Upper lobe of left lung (tissue), 6 donors: ENCODE measurements around the gene RABL2B. TPM values are rescaled to one million over a fixed set of nuclear protein-coding genes. Genes with fewer than 3 reads are reported as not detected.
"Not testable (repeated sequence)": the region's sequence is repeated elsewhere in the genome, so short reads cannot be mapped to it uniquely, and the experiment has no call there.

Experiments
- ATAC-seq, 2 donors: fragments of 200-7000 bp; cut with Tn5 transposase; one replicate each; pipeline ENCODE4 v1.9.1; 2022; ENCODE audit warnings: mild to moderate bottlenecking in 2 of 2, moderate library complexity in 2 of 2; ENCODE audit not compliant: low FRiP score in 2 of 2
- DNase-seq, 2 donors: peaks; one replicate each; pipeline ENCODE4 v3.0.0-alpha.2; 2019 to 2020
- H3K27ac ChIP-seq, 4 donors: fragments of 200-600 bp; sonication (generic); one replicate each; pipeline ENCODE4 v1.5.1; 2016 to 2019
- H3K27me3 ChIP-seq, 4 donors: fragments of 200-600 bp; sonication (generic); one replicate each; pipeline ENCODE4 v1.5.1; 2017 to 2019
- H3K36me3 ChIP-seq, 4 donors: fragments of 200-600 bp; sonication (generic); one replicate each; pipeline ENCODE4 v1.5.1; 2016 to 2019
- H3K4me1 ChIP-seq, 4 donors: fragments of 200-600 bp; sonication (generic); one replicate each; pipeline ENCODE4 v1.5.1; 2018 to 2019
- H3K4me3 ChIP-seq, 4 donors: fragments of 200-600 bp; sonication (generic); one replicate each; pipeline ENCODE4 v1.5.1; 2017 to 2019; ENCODE audit warnings: mild to moderate bottlenecking in 2 of 4, moderate library complexity in 1 of 4
- H3K9me3 ChIP-seq, 4 donors: fragments of 200-600 bp; sonication (generic); one replicate each; pipeline ENCODE4 v1.5.1; 2018 to 2019
- CTCF ChIP-seq, 6 experiments: fragments of 450-650 bp in 4 of 6; fragments of 200-600 bp in 2 of 6; sonication (generic) in 2 of 6; IDR thresholded peaks; one replicate each; pipeline ENCODE4 v1.5.1; 2016 to 2019; ENCODE audit warnings: antibody characterized with exemption in 6 of 6
- POLR2A ChIP-seq, 4 donors: fragments of 450-650 bp; IDR thresholded peaks; one replicate each; pipeline ENCODE4 v1.5.1; 2016 to 2017; ENCODE audit warnings: antibody characterized with exemption in 4 of 4, mild to moderate bottlenecking in 2 of 4
- POLR2AphosphoS5 ChIP-seq, 2 donors: sonication (generic); formaldehyde crosslinking; IDR thresholded peaks; one replicate each; pipeline ENCODE4 v1.5.1; 2017; ENCODE audit warnings: antibody characterized with exemption in 2 of 2
- WGBS, 2 donors: methylation state at CpG; one replicate each; pipeline ENCODE4 v1.1.5; 2017 to 2018; 5-methylcytosine and 5-hydroxymethylcytosine counted together
- total RNA-seq, 6 donors: library from RNA; depleted of rRNA in 4 of 6; stranded (reverse); fragments of >200 nt in 4 of 6; gene quantifications; one replicate each; pipeline versions ENCODE4 v1.1.0 to v1.2.1, GENCODE V29; 2016 to 2021
- donor health status: DM: no; HTN: no; CAD: no; lungs with moderate emphysema.
- donor health status: DM: no; HTN: yes; CAD: no; lungs with severe emphysema.

Gene RABL2B
- total RNA-seq, 6 donors from 2014 or later, result 24.9 to 74.4 (median 38.1) TPM

- H3K36me3 ChIP-seq, DNase-seq, ATAC-seq, H3K4me1 ChIP-seq, H3K27ac ChIP-seq, H3K9me3 ChIP-seq, H3K27me3 ChIP-seq, H3K4me3 ChIP-seq: not testable (repeated sequence)
- WGBS, 2 donors, result 61 to 62% methylated on average over 9 to 10 of the region's 10 CpGs
These were observed 23.7 kb downstream of the RABL2B start for GRCh38 chr22:50759597-50760341.

GRCh38 chr22:50756949-50757491 is 26.4 kb downstream of the RABL2B start:
- H3K4me3 ChIP-seq, result peak overlapping the region; percentile 30 to 68 (median 56)
- not testable (repeated sequence) for H3K27me3 ChIP-seq, H3K4me1 ChIP-seq, ATAC-seq, H3K36me3 ChIP-seq, H3K9me3 ChIP-seq
- DNase-seq, result peak; percentile 57 to 78
- H3K27ac ChIP-seq, result peak overlapping the region; percentile 11 to 69 (median 38)
- 5 to 12% methylated on average over 7 to 23 of the region's 24 CpGs for WGBS, 2 donors
- TF ChIP-seq POLR2AphosphoS5 (IDR thresholded peaks at IDR 0.05) (peak in 1 of 2 donors; percentile 28), CTCF (IDR thresholded peaks at IDR 0.05) (peak; percentile 23 to 42 (median 27)), POLR2A (IDR thresholded peaks at IDR 0.05) (peak in 1 of 4 donors; percentile 33)

GRCh38 chr22:50756406-50756805 is 27.0 kb downstream of the RABL2B start:
- not testable (repeated sequence) for H3K9me3 ChIP-seq, DNase-seq, H3K36me3 ChIP-seq, H3K4me1 ChIP-seq, H3K27me3 ChIP-seq, ATAC-seq, H3K27ac ChIP-seq
- 8% methylated on average over 7 of the region's 9 CpGs; no CpG with 5 or more reads in 1 of the 2 donors for WGBS, 2 donors
- H3K4me3 ChIP-seq, result peak overlapping the region in 3 of 4 donors; percentile 47 to 68 (median 65)

GRCh38 chr22:50755251-50755650 is 28.2 kb downstream of the RABL2B start:
- H3K4me3 ChIP-seq, H3K27ac ChIP-seq, H3K4me1 ChIP-seq, H3K27me3 ChIP-seq, H3K36me3 ChIP-seq, ATAC-seq, H3K9me3 ChIP-seq: not testable (repeated sequence)
- WGBS, 2 donors, result 91 to 93% methylated on average over 20 of the region's 20 CpGs
- peak in 1 of 2 donors; percentile 64 for DNase-seq

- H3K36me3 ChIP-seq, H3K9me3 ChIP-seq, H3K27me3 ChIP-seq, H3K4me1 ChIP-seq, ATAC-seq, H3K4me3 ChIP-seq, DNase-seq, H3K27ac ChIP-seq: not testable (repeated sequence)
- 79 to 86% methylated on average over 8 to 9 of the region's 9 CpGs for WGBS, 2 donors
These were observed 33.9 kb downstream of the RABL2B start for GRCh38 chr22:50749302-50750074.

GRCh38 chr22:50748630-50749029 is 34.8 kb downstream of the RABL2B start:
- not testable (repeated sequence) for H3K36me3 ChIP-seq, DNase-seq, H3K27ac ChIP-seq, H3K9me3 ChIP-seq, H3K4me1 ChIP-seq, H3K4me3 ChIP-seq, H3K27me3 ChIP-seq, ATAC-seq
- WGBS, 2 donors, result 74 to 77% methylated on average over 4 to 10 of the region's 13 CpGs

- DNase-seq, H3K4me3 ChIP-seq, H3K27ac ChIP-seq, H3K9me3 ChIP-seq, H3K27me3 ChIP-seq, H3K36me3 ChIP-seq, H3K4me1 ChIP-seq, ATAC-seq: not testable (repeated sequence)
- 50 to 65% methylated on average over 1 of the region's 1 CpG for WGBS, 2 donors
These were observed 35.9 kb downstream of the RABL2B start for GRCh38 chr22:50747521-50747920.

- H3K27ac ChIP-seq, H3K4me3 ChIP-seq, H3K4me1 ChIP-seq, ATAC-seq, DNase-seq, H3K27me3 ChIP-seq, H3K36me3 ChIP-seq, H3K9me3 ChIP-seq: not testable (repeated sequence)
- WGBS, 2 donors, result 54 to 76% methylated on average over 6 to 10 of the region's 12 CpGs
These were observed 39.0 kb downstream of the RABL2B start for GRCh38 chr22:50744424-50744823.

GRCh38 chr22:50740714-50741113 is 42.7 kb downstream of the RABL2B start:
- H3K27ac ChIP-seq, ATAC-seq: not testable (repeated sequence)

More at GRCh38 chr22:50740714-50741113, 42.7 kb downstream of the RABL2B start:
- H3K4me3 ChIP-seq, H3K4me1 ChIP-seq, DNase-seq, H3K9me3 ChIP-seq, H3K27me3 ChIP-seq, H3K36me3 ChIP-seq: not testable (repeated sequence)
- 88 to 91% methylated on average over 5 of the region's 5 CpGs for WGBS, 2 donors
